ENCODE measurements around the gene SUSD1.
A peak's percentile ranks its signal among the peaks of the same experiment; 100 is the strongest.
"Not testable (repeated sequence)": the region's sequence is repeated elsewhere in the genome, so short reads cannot be mapped to it uniquely, and the experiment has no call there.

Gene SUSD1

DNA sequence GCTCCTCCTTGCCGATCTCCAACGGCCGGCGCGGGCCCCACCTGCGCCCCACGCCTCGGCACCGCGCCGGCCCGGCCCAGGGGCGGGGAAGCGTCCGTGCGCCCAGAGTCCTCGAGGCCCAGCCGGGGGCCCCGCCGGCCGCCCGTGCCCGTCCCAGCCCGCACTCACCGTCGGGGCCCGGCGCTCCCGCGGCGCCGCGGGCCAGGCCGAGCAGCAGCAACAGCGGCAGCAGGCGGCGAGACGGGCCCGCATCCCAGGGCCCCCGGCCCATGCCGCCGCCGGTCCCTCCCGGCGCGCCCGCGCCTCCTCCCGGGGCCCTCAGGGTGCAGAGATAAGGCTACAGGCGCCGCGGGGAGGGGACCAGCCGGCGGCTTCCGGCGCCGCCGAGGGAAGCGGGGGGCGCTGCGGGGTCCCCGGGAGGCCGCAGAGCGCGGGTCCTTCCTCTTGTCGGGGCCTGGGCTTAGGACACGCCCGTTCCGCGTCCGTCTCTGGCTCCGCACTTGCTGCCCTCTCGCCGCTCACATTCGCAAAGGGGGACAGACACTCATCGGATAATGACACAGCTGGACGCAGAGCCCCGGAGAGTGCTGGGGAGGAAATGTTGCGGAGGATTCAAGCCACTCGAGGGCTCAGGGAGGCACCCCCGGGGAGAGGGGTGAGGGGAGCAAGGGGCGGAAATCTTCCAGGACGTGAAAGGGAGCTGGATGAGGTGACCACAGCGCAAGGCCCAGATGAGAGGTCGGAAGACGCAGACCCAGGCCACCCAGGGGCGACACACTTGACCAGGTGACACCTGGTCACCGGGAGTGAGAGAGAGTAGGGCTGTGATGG, at the start of gene SUSD1:
Gene SUSD1 (minus strand): TSS at position 333 of the 831 bp plus-strand sequence. CDS start 62 bp downstream, at position 271.
- DNase-seq, result peak; percentile 44

DNA sequence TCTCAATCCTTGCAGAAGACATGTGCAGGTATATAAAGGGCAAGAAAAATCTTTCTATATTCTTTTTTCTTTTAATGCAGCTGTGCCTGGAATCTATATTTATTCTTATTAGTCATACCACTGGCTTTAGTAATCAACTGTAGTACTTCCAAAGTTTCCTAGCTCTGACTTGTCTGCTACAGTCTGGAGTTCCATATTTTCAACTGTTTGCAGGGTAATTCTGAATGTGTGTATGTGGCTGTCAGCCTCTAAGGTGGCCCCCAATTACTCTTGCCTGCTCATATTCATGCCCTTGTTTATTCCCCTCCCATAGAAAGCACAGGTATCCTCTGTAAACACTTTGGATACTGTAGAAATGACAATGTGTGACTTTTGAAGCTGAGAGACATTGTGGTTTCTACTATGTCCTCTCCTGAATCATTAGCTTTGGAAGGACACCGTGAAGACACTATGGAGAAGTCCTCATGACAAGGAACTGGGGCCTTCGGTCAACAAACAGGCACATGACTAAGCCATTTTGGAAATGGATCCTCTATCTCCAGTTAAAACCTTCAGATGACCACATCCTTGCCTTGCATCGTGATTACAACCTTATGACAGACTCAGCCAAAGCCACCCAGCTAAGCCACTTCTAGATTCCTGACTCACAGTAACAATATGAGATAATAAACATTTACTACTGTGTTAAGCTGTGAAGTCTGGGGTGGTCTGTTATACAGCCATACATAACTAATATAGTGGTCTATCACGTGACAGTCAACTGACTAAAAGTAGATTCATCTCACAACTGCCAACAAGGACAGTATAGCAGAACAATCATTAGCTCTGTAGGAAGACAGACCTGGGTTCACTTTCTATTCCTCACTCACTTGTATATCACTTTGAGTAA, 49.5 kb upstream of the SUSD1 start:
- no peak for DNase-seq

DNA sequence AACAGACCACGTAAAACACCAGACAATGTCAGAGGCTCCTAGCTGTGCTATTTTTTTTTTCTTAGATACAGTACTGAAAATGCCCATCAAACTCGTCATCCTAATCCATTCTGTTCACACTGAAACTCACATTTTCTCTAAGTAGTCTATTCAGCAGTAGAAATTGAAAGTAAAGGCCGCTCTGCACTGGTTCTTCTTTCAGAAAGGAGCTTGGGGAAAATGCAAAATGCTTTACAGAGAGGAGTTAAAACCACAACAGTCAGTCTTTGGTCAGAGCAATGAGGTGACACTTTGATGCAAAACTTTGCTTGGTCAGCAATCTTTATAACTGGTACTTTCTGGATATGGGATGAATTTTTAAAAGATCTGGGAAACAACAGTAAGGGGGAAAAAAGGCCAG, 43.8 kb upstream of the SUSD1 start:
- no peak for DNase-seq

- no peak for DNase-seq
Measured at GRCh38 chr9:112212926-112213325, 37.8 kb upstream of the SUSD1 start.

DNA sequence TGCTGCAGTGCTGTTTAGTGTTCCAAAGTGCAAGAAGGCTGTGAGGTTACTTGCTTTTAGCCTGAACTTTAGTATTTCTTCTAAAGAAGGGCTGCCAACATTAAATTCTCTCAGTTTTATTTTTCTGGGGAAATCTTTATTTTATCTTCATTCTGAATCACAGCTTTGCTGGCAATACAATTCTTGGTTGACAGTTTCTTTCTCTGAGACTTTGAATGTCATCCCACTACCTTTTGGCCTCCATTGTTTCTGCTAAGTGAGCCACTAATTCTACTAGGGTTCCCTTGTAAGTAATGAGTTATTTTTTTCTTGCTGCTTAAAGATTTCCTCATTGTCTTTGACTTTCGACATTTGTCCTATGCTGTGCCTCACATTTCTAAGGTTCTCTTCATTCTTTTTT, 32.4 kb upstream of the SUSD1 start:
- no peak for DNase-seq

DNA sequence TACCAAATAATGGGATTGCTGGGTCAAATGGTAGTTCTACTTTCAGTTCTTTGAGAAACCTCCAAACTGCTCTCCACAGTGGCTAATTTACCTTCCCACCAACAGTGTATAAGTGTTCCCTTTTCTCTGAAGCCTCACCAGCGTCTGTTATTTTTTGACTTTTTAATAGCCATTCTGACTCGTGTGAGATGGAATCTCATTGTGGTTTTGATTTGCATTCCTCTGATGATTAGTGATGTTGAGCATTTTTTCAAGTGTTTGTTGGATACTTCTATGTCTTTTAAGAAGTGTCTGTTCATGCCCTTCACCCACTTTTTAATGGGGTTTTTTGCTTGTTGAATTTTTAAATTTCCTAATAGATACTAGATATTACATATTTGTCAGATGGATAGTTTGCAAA, 28.4 kb upstream of the SUSD1 start:
- DNase-seq, result no peak

DNA sequence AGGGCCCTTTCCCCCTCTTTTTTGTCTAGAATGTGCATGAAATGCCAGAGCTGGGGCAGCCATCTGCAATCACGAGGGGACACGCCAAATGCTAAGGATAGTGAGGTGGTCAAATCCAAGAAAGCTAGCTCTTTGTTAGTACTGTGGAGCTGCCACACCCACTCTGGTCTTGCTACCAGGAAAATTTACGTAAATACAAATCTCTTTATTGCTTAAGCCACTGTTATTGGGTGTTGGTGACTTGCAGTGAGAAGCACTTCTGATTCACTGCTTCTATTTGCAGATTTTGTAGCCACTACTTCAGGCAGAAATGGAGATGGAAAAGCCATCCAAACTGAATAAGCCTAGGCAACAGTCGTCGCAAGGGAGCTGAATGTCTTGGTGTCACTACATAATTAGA, 25.6 kb upstream of the SUSD1 start:
- DNase-seq, result no peak

DNA sequence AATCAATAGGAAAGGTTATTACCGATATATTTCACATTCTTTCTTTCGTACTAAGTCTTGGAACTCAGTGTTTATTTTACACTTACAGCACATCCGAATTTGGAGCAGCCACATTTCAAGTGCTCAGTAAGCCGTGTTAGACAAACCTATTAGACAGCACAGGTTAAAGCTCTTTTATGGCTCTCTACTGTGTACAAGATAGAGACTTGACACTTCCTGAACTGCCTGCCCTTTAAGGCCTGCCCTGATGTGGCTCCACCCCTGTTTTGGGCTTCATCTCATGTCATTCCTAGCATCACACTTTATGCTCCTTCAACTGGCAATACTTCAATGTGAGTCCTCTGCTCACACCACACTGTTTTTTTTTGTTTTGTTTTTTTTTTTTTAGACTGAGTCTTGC, 23.5 kb upstream of the SUSD1 start:
- DNase-seq, result no peak

DNA sequence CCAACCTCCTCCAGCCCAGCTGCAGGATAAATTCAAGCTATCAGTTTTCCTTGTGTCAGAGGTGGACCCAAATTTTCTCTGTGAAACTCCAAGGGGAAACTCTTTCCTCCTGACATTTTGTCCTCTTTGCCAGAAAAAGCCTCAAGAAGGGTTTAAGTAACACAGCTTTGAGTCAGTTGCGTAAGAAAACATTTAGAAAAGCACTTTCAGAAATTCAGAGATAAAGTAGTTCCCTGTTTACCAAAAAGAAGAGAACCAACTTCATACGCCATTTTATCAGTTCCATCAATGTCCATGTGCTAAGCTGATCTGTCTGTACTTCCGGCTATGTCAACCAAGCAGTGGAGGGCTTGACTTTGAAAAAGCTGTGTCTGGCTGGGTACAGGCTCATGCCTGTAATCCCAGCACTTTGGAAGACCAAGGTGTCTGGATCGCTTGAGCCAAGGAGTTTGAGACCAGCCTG, 19.9 kb upstream of the SUSD1 start:
- no peak for DNase-seq

GRCh38 chr9:112193572-112194288, 18.6 kb upstream of the SUSD1 start:
- no peak for DNase-seq

DNA sequence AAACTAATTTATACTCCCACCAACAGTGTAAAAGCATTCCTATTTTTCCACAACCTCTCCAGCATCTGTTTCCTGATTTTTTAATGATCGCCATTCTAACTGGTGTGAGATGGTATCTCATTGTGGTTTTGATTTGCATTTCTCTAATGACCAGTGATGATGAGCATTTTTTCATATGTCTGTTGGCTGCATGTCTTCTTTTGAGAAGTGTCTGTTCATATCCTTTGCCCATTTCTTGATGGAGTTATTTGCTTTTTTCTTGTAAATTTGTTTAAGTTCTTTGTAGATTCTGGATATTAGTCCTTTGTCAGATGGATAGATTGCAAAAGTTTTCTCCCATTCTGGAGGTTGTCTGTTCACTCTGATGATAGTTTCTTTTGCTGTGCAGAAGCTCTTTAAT, 15.2 kb upstream of the SUSD1 start:
- not testable (repeated sequence) for DNase-seq

GRCh38 chr9:112188884-112189283, 13.8 kb upstream of the SUSD1 start:
- no peak for DNase-seq

DNA sequence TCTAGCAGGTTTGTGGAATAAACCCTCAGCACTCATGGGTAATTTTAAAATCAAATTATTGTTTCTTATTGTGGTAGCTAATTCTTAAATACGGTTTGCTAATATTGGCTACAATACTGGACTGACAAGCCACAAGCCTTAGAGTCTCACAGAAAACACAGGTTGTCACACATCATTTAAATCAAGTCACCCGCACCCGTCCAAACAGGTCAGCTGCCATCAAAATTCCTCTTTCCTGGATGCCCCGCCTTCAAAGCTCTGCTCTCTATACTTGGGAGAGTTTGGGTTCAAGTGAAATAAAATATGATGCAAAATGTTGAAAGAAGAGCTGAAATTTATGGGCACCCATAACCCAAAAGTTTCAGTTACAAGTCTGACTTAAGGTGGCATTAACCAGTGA, 12.3 kb upstream of the SUSD1 start:
- DNase-seq, result no peak

- DNase-seq, result no peak
Measured at GRCh38 chr9:112186695-112187094, 11.6 kb upstream of the SUSD1 start.

DNA sequence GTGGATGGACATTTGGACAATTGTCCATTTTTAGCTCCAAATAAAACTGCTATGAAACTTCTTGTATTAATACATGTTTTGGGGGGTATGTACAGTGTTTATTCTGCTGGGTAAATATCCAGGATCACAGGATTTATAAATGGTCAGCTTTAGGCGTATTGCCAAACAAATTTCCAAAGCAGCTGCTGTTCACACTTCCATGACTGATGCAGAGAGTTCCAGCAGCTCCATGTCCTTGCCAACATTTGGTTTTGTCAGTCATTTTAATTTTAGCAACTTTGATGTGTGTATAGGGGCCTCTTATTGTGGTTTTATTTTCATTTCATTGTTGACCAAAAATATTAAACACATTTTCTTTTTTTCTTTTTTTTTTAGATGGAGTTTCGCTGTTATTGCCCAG, 9.8 kb upstream of the SUSD1 start:
- no peak for DNase-seq

- no peak for DNase-seq
Measured at GRCh38 chr9:112184221-112184620, 9.1 kb upstream of the SUSD1 start.

DNA sequence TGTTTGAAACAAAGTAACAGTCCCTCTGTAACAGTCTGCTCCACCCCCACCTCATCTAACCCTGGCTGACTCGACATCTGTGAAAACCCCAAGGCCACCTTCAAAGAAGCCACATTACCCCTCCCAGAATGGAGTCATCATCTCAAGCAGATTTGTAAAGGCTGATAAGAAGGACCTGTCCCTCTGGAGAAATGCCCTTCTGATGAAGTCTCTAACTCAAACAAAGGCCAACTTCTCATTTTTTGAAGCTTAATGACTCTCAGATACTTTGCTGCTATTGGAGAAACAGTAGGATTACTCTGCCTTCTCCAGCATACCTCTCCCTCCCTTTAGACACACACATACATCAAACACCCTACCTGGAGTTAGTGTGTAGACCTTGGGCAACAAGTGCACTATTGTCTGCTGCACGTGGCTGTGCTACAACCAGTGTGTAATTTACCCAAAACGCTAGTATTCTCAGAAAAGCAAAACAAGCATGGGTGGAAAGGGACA, 5.3 kb upstream of the SUSD1 start:
- DNase-seq, result no peak

DNA sequence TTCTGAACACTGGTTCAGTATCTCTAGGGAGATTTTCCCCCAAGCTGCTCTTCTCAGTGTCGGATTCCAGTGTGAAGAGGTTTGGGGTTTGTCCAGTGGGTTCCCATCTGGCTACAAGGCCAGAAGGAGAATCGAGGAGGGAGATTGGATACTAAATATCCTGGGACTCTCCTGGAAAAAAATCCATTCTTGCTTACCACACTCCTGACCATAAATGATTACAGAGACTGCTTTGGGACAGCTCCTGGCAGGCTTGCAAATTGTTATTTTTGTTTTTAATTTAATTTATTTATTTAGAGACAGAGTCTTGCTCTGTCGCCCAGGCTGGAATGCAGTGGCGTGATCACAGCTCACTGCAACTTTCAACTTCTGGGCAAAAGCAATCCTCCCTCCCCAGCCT, 4.7 kb upstream of the SUSD1 start:
- DNase-seq, result no peak

DNA sequence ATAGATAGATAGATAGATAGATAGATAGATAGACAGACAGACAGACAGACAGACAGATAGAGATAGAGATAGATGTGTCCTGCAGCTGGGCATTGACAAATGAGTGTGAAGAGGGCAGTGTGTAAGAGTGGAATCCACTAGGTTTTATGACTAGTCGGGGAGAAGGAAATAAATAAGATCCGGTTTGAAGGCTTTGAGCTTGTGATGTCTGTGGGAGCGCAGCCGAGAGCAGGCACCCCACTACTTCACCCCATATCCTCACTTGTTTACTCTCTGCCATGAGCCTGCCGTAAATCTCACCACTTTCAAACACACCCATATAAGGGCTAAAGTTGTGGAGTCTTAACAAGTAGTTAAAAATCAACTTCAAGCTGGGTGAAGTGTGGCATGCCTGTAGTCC, 1.4 kb upstream of the SUSD1 start:
- DNase-seq, result no peak

DNA sequence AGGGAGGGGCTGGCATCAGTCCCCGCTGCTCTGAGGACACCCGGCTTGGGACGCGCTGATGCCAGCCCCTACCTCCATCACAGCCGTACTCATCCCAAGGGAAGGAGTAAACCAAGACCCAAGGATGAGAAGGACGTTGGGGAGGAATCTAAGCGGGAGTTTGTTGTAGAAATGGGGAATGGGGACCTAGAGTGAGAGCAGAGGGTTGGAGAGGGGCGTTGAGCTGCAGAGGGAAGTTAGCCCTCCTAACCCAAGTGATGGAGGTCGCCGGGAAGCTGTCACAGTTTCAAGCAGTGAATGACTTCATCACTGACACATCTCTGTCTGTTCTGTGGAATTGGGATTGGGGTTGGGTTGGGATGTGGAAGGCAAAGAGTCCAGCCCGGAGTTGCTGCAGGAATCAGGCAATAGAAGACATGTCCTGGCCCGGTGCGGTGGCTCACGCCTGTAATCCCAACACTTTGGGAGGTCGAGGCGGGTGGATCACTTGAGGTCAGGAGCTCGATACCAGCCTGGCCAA, 759 bp upstream of the SUSD1 start:
- DNase-seq, result no peak

- DNase-seq, result peak; percentile 62
Measured at GRCh38 chr9:112174222-112174964, 704 bp downstream of the SUSD1 start.

Measured in left hindlimb (tissue), 1 donor.